Fibroblast of peridontal ligament (primary cell): ENCODE data around the gene PRKCZ.

ENCODE experiments used
- DNase-seq: peaks from one replicate; pipeline ENCODE4 v3.0.0-alpha.2; 2010; ENCODE audit errors: extremely low read depth

Gene PRKCZ

GRCh38 chr1:2156866-2157265, 106.7 kb downstream of the PRKCZ start:
- no peak for DNase-seq

- DNase-seq = no peak
Measured at GRCh38 chr1:2157856-2158255, 107.6 kb downstream of the PRKCZ start.

- DNase-seq = no peak
Measured at GRCh38 chr1:2158272-2158671, 108.1 kb downstream of the PRKCZ start.

- no peak for DNase-seq
Measured at GRCh38 chr1:2159124-2159523, 108.9 kb downstream of the PRKCZ start.

- DNase-seq = no peak
Measured at GRCh38 chr1:2160451-2161300, 110.5 kb downstream of the PRKCZ start.

GRCh38 chr1:2163205-2163604, 113.0 kb downstream of the PRKCZ start:
- DNase-seq = no peak

GRCh38 chr1:2165646-2166045, 115.4 kb downstream of the PRKCZ start:
- no peak for DNase-seq

- DNase-seq = no peak
Measured at GRCh38 chr1:2166254-2166653, 116.0 kb downstream of the PRKCZ start.

GRCh38 chr1:2166695-2167094, 116.5 kb downstream of the PRKCZ start:
- DNase-seq = no peak

- no peak for DNase-seq
Measured at GRCh38 chr1:2168090-2168489, 117.9 kb downstream of the PRKCZ start.

- DNase-seq = no peak
Measured at GRCh38 chr1:2168535-2168934, 118.3 kb downstream of the PRKCZ start.

GRCh38 chr1:2169200-2169836, 119.1 kb downstream of the PRKCZ start:
- DNase-seq = no peak

- no peak for DNase-seq
Measured at GRCh38 chr1:2170211-2170610, 120.0 kb downstream of the PRKCZ start.

- DNase-seq = no peak
Measured at GRCh38 chr1:2172012-2172411, 121.8 kb downstream of the PRKCZ start.

- no peak for DNase-seq
Measured at GRCh38 chr1:2172551-2173146, 122.4 kb downstream of the PRKCZ start.

GRCh38 chr1:2173546-2174347, 123.5 kb downstream of the PRKCZ start:
- DNase-seq = no peak

- peak; percentile 52 for DNase-seq
Measured at GRCh38 chr1:2174348-2175054, 124.3 kb downstream of the PRKCZ start.

GRCh38 chr1:2175055-2175414, 124.8 kb downstream of the PRKCZ start:
- no peak for DNase-seq

- no peak for DNase-seq
Measured at GRCh38 chr1:2175681-2176454, 125.7 kb downstream of the PRKCZ start.

GRCh38 chr1:2176615-2177014, 126.4 kb downstream of the PRKCZ start:
- DNase-seq = no peak

GRCh38 chr1:2177541-2177940, 127.3 kb downstream of the PRKCZ start:
- no peak for DNase-seq
